ENCODE results near the gene FUT2. TPM values are rescaled to one million over a fixed set of nuclear protein-coding genes. Genes with fewer than 3 reads are reported as not detected.

FUT2 gene
- total and polyA plus RNA-seq, 2 of the 13 experiments (the other 11 are each of a cell fraction or from before 2014, with no cell fraction given), result 0.07 TPM; not detected in 1

- no TSS peak for BruUV-seq (replicated peaks)
- H3K36me3 ChIP-seq (replicated peaks in 1 of 2; ENCODE audit: control insufficient read depth in 1 of 2, insufficient read depth in 2 of 2, low read length in 2 of 2), result no peaks in the 10 kb centered on the region
- H3K9ac ChIP-seq (ENCODE audit: insufficient read depth, low read depth, low read length), result no peak overlapping the region
- H3K27me3 ChIP-seq (ENCODE audit: control insufficient read depth in 1 of 2, insufficient read depth in 2 of 2, low read length in 2 of 2), result no peaks in the 10 kb centered on the region
- ChIA-PET POLR2A (no interaction called here), CTCF (ENCODE audit: low intra/inter-chr PET ratio, low total read pairs) (no interaction called here)
- no peaks in the 10 kb centered on the region for H3K79me2 ChIP-seq (ENCODE audit: insufficient read depth, low read length)
- in situ Hi-C loops (cut with HindIII; ENCODE audit: extremely low pct_ligation_motif_present, low pct_unique_long_range_greater_than_20kb) (no loop called here), intact Hi-C loops (cut with micrococcal nuclease; ENCODE audit: unreplicated experiment) (loop anchor here (1.0 kb wide), 1 partner anchor 34 kb away; no protein-coding TSS in a partner anchor)
- H3K9me3 ChIP-seq (ENCODE audit: low read length), result no peaks in the 10 kb centered on the region
- DNase-seq (ENCODE audit: low spot score) (no peak), ATAC-seq (no peak), FAIRE-seq (no peak)
- TF ChIP-seq RFX5 (IDR thresholded peaks at IDR 0.05; ENCODE audit: low read depth, low read length) (peak; percentile 71; the same call in 1 of the 2 replicates), BHLHE40 (IDR thresholded peaks at IDR 0.05; ENCODE audit: low read length) (peak; percentile 65), AHDC1 (CRISPR knock-in tag; IDR thresholded peaks at IDR 0.05; ENCODE audit: borderline replicate concordance) (no peak), TFDP2 (CRISPR knock-in tag; IDR thresholded peaks at IDR 0.05) (no peak), ZNF883 (CRISPR knock-in tag; IDR thresholded peaks at IDR 0.05; ENCODE audit: not compliant biosample characterization) (no peak), FOSL2 (CRISPR knock-in tag; IDR thresholded peaks at IDR 0.05) (no peak), ZFP1 (CRISPR knock-in tag; IDR thresholded peaks at IDR 0.05) (no peak)
- no peak overlapping the region for H3K4me3 ChIP-seq (replicated peaks in 1 of 3; ENCODE audit: insufficient read depth in 1 of 3, low read depth in 2 of 3, low read length in 3 of 3)
- no peak overlapping the region for H3K4me2 ChIP-seq (ENCODE audit: low read depth, low read length)
- H2AFZ ChIP-seq (ENCODE audit: low read length), result no peak overlapping the region
- no peaks in the 10 kb centered on the region for H4K20me1 ChIP-seq (ENCODE audit: insufficient read depth, low read length)
- peaks cover 2% of the 10 kb centered on the region; the same call in 1 of the 2 replicates for H3K4me1 ChIP-seq (ENCODE audit: insufficient read depth, low read length)
- no peak overlapping the region for H3K27ac ChIP-seq (ENCODE audit: extremely low read length, insufficient read depth, low read length)
- WGBS (ENCODE audit: low lambda C conversion rate), result 28% methylated on average over 15 of the region's 16 CpGs
Observed at GRCh38 chr19:48656840-48657474, 38.8 kb upstream of the FUT2 start.
